MM.1S (cell line): ENCODE measurements around the gene ZNF575.

Source experiments
- EZH2 ChIP-seq: fragments of 300-600 bp; sonication (generic); optimal IDR thresholded peaks from 2 replicates; pipeline ENCODE3; 2017; ENCODE audit warnings: low read depth, mild to moderate bottlenecking, antibody characterized with exemption, low read length, mixed read lengths
- EZH2phosphoT487 ChIP-seq: fragments of 300-600 bp; sonication (generic); IDR thresholded peaks from 2 replicates; pipeline ENCODE4 v1.6.1; 2018; ENCODE audit warnings: antibody characterized with exemption, low read length
- TF ChIP-seq, protein P1 (sequence below): fragments of 300-600 bp; sonication (generic); IDR thresholded peaks from 2 replicates; pipeline ENCODE4 v1.5.1; 2016; ENCODE audit warnings: antibody characterized with exemption, low read length, mixed read lengths

DNA sequence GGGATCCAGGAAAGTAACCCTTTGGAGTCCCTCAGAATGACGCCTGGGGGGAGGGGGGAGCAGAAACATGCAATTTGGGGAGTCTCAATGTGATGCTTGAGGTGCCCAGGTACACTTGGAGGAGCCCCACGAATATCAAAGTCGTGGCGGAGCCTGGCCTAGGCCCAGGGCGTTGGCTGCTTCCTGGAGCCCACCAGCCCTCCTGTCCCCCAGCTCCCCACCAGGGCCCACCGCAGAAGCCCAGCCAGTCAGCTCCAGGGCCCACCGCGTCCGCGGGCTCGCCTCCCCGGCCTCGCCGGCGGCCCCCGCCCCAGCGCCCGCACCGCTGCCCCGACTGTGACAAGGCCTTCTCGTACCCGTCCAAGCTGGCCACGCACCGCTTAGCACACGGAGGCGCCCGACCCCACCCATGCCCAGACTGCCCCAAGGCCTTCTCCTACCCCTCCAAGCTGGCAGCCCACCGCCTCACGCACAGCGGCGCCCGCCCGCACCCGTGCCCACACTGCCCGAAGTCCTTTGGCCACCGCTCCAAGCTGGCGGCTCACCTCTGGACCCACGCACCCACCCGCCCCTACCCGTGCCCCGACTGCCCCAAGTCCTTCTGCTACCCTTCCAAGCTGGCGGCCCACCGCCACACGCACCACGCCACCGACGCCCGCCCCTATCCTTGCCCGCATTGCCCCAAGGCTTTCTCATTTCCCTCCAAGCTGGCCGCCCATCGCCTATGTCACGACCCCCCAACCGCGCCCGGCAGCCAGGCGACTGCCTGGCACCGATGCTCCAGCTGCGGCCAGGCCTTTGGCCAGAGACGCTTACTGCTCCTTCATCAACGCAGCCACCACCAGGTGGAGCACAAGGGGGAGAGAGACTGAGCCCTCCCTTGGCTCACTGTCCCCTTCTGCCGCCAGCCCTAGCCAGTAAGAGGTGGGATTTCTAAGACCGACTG lies 2.1 kb downstream of the ZNF575 start:
- TF ChIP-seq, protein P1, sequence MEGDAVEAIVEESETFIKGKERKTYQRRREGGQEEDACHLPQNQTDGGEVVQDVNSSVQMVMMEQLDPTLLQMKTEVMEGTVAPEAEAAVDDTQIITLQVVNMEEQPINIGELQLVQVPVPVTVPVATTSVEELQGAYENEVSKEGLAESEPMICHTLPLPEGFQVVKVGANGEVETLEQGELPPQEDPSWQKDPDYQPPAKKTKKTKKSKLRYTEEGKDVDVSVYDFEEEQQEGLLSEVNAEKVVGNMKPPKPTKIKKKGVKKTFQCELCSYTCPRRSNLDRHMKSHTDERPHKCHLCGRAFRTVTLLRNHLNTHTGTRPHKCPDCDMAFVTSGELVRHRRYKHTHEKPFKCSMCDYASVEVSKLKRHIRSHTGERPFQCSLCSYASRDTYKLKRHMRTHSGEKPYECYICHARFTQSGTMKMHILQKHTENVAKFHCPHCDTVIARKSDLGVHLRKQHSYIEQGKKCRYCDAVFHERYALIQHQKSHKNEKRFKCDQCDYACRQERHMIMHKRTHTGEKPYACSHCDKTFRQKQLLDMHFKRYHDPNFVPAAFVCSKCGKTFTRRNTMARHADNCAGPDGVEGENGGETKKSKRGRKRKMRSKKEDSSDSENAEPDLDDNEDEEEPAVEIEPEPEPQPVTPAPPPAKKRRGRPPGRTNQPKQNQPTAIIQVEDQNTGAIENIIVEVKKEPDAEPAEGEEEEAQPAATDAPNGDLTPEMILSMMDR, result peak; percentile 28
- TF ChIP-seq EZH2 (no peak), EZH2phosphoT487 (no peak)
